ENCODE results near the gene PANK4. TPM values are rescaled to one million over a fixed set of nuclear protein-coding genes. Genes with fewer than 3 reads are reported as not detected.

PANK4 gene
- total RNA-seq, 6 experiments from 2014 or later = 20.6 to 26.4 (median 24.0) TPM

- Mint-ChIP-seq H3K4me1 (ENCODE audit: low read depth) (peaks cover 13% of the 10 kb centered on the region), H3K9me3 (peaks cover 8% of the 10 kb centered on the region), H3K27me3 (ENCODE audit: insufficient read depth) (peaks cover 20% of the 10 kb centered on the region), H3K27ac (no peak overlapping the region), H3K4me3 (no peak overlapping the region), H3K36me3 (ENCODE audit: low read depth) (peaks cover 6% of the 10 kb centered on the region)
- DNase-seq = no peak
- TF ChIP-seq CTCF (IDR thresholded peaks at IDR 0.05) = no peak
These were observed 32.6 kb downstream of the PANK4 start for GRCh38 chr1:2493691-2494322.

- TF ChIP-seq CTCF (IDR thresholded peaks at IDR 0.05) = no peak
- Mint-ChIP-seq H3K27me3 (ENCODE audit: insufficient read depth) (peaks cover 20% of the 10 kb centered on the region), H3K36me3 (ENCODE audit: low read depth) (peaks cover 10% of the 10 kb centered on the region), H3K27ac (no peak overlapping the region), H3K9me3 (peaks cover 14% of the 10 kb centered on the region), H3K4me1 (ENCODE audit: low read depth) (peaks cover 13% of the 10 kb centered on the region), H3K4me3 (no peak overlapping the region)
- DNase-seq = no peak
These were observed 33.2 kb downstream of the PANK4 start for GRCh38 chr1:2493218-2493617.

- no peak overlapping the region for H3K27ac Mint-ChIP-seq
- H3K4me1 Mint-ChIP-seq (ENCODE audit: low read depth) = peaks cover 13% of the 10 kb centered on the region
- no peak for DNase-seq
- H3K4me3 Mint-ChIP-seq = no peak overlapping the region
- H3K9me3 Mint-ChIP-seq = peaks cover 23% of the 10 kb centered on the region
- peaks cover 23% of the 10 kb centered on the region for H3K27me3 Mint-ChIP-seq (ENCODE audit: insufficient read depth)
- no peak for TF ChIP-seq CTCF (IDR thresholded peaks at IDR 0.05)
- H3K36me3 Mint-ChIP-seq (ENCODE audit: low read depth) = peaks cover 17% of the 10 kb centered on the region
These were observed 34.3 kb downstream of the PANK4 start for GRCh38 chr1:2492091-2492490.

- H3K4me3 Mint-ChIP-seq = no peak overlapping the region
- H3K36me3 Mint-ChIP-seq (ENCODE audit: low read depth) = peaks cover 17% of the 10 kb centered on the region
These were observed 36.8 kb downstream of the PANK4 start for GRCh38 chr1:2489615-2490014.

GRCh38 chr1:2488688-2489087 lies 37.7 kb downstream of the PANK4 start:
- peaks cover 19% of the 10 kb centered on the region for H3K27me3 Mint-ChIP-seq (ENCODE audit: insufficient read depth)
- DNase-seq = no peak
- no peak for TF ChIP-seq CTCF (IDR thresholded peaks at IDR 0.05)
- no peak overlapping the region for H3K27ac Mint-ChIP-seq
- no peak overlapping the region for H3K4me3 Mint-ChIP-seq
- H3K4me1 Mint-ChIP-seq (ENCODE audit: low read depth) = peaks cover 3% of the 10 kb centered on the region
- peaks cover 17% of the 10 kb centered on the region for H3K36me3 Mint-ChIP-seq (ENCODE audit: low read depth)
- H3K9me3 Mint-ChIP-seq = peaks cover 23% of the 10 kb centered on the region

More at GRCh38 chr1:2489615-2490014, 36.8 kb downstream of the PANK4 start:
- no peak for DNase-seq
- no peak for TF ChIP-seq CTCF (IDR thresholded peaks at IDR 0.05)
- Mint-ChIP-seq H3K4me1 (ENCODE audit: low read depth) (peaks cover 13% of the 10 kb centered on the region), H3K27ac (no peak overlapping the region), H3K27me3 (ENCODE audit: insufficient read depth) (peaks cover 22% of the 10 kb centered on the region), H3K9me3 (peaks cover 23% of the 10 kb centered on the region)

All from HFFc6 (cell line).